Thoracic aorta (tissue), 2 donors: Measurements from ENCODE around the gene RFTN2. TPM values are rescaled to one million over a fixed set of nuclear protein-coding genes. Genes with fewer than 3 reads are reported as not detected.

Experiments used
- ATAC-seq: fragments of 150-250 bp; one replicate; pipeline ENCODE4 v1.8.0; 2017; ENCODE audit warnings: low read depth; ENCODE audit not compliant: insufficient number of reproducible peaks, low FRiP score
- DNase-seq: peaks from one replicate; pipeline ENCODE4 v3.0.0-alpha.2; 2020; ENCODE audit warnings: low spot score
- H3K27ac ChIP-seq, 2 donors: fragments of 200-600 bp; sonication (generic); 1 replicate in 1 of 2; 2 replicates in 1 of 2; pipeline ENCODE4 v1.5.1; 2016; ENCODE audit warnings: mild to moderate bottlenecking in 2 of 2, moderate library complexity in 2 of 2
- H3K27me3 ChIP-seq: fragments of 200-600 bp; sonication (generic); replicated peaks from 2 replicates; pipeline ENCODE4 v1.6.0; 2016; ENCODE audit warnings: mild to moderate bottlenecking; ENCODE audit not compliant: insufficient read depth
- H3K36me3 ChIP-seq: fragments of 200-600 bp; sonication (generic); one replicate; pipeline ENCODE4 v1.5.1; 2016
- H3K4me1 ChIP-seq, 2 donors: fragments of 200-600 bp; sonication (generic); 1 replicate in 1 of 2; 2 replicates in 1 of 2; pipeline versions ENCODE4 v1.5.1 to v1.6.0; 2016; ENCODE audit warnings: low read depth in 2 of 2, mild to moderate bottlenecking in 1 of 2; ENCODE audit not compliant: control insufficient read depth in 1 of 2
- H3K4me3 ChIP-seq: fragments of 200-600 bp; sonication (generic); 2 replicates; pipeline ENCODE4 v1.5.1; 2016; ENCODE audit warnings: mild to moderate bottlenecking
- H3K9me3 ChIP-seq: fragments of 200-600 bp; sonication (generic); 2 replicates; pipeline ENCODE4 v1.5.1; 2016
- total RNA-seq, 2 donors: library from RNA; depleted of rRNA; stranded (reverse); fragments of >200 nt; gene quantifications; one replicate each; pipeline versions ENCODE4 v1.1.0 to v1.2.3, GENCODE V29; 2016
- TF ChIP-seq, protein P1 (sequence below): fragments of 200-600 bp; sonication (generic); IDR thresholded peaks from one replicate; pipeline ENCODE4 v1.5.1; 2019; ENCODE audit warnings: antibody characterized with exemption

Gene RFTN2
- total RNA-seq, 2 donors from 2014 or later = 9.3 to 18.9 TPM

DNA sequence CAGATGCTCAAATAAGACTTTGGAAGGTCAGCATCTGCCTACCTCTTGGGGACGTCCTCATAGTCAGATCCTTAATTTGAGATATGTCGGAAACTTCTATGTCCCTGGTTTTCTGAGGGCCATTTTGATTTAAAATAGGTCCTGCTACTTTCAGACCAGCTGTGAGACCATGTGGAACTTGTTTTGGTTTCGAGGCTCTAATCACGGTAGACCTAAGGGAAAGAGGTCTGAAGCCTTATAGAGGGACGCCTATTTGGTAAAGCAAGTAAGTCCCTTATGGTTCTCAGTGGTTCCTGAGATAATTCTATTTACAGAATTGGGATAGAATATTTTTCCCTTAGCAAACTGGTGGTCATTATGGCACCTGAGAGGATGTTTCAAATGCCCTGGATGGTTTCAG is 75.1 kb downstream of the RFTN2 start:
- TF ChIP-seq, protein P1, sequence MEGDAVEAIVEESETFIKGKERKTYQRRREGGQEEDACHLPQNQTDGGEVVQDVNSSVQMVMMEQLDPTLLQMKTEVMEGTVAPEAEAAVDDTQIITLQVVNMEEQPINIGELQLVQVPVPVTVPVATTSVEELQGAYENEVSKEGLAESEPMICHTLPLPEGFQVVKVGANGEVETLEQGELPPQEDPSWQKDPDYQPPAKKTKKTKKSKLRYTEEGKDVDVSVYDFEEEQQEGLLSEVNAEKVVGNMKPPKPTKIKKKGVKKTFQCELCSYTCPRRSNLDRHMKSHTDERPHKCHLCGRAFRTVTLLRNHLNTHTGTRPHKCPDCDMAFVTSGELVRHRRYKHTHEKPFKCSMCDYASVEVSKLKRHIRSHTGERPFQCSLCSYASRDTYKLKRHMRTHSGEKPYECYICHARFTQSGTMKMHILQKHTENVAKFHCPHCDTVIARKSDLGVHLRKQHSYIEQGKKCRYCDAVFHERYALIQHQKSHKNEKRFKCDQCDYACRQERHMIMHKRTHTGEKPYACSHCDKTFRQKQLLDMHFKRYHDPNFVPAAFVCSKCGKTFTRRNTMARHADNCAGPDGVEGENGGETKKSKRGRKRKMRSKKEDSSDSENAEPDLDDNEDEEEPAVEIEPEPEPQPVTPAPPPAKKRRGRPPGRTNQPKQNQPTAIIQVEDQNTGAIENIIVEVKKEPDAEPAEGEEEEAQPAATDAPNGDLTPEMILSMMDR = no peak
- Histone ChIP-seq H3K27ac (no peak overlapping the region), H3K27me3 (no peaks in the 10 kb centered on the region), H3K36me3 (no peaks in the 10 kb centered on the region), H3K4me1 (no peaks in the 10 kb centered on the region), H3K9me3 (no peaks in the 10 kb centered on the region), H3K4me3 (no peak overlapping the region)
- ATAC-seq = no peak
- DNase-seq = no peak

DNA sequence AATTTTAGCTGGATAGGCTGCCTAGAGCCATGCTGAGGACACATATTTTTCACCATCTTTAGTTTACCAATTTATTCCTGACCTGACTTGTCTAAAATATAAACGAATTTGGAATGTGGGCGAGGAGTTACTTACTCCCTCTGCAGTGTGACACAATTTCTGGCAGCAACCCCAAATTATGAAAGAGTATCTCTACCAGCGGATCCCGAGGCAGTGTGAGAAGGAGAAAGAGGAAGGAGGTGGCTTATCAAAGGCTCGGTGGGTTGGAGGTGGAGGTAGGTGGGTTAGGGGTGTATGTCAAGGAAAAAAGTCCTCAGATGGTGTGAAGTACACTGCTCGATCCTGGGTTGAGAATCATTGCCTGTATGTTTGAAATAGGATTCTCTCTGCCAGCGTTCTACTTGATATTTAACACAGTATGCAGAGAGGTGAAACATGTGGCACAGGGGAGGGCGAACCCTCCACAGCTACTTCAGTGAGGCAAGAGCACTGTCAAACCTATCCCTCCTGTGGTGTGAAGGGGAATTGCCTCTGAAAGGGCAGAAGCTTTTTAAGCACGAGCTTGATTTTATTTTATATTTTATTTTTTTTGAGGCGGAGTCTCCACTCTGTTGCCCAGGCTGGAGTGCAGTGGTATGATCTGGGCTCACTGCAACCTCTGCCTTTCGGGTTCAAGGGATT is 76.0 kb downstream of the RFTN2 start:
- TF ChIP-seq, protein P1 = no peak
- Histone ChIP-seq H3K27me3 (no peaks in the 10 kb centered on the region), H3K36me3 (no peaks in the 10 kb centered on the region), H3K27ac (no peak overlapping the region), H3K9me3 (no peaks in the 10 kb centered on the region), H3K4me1 (no peaks in the 10 kb centered on the region), H3K4me3 (no peak overlapping the region)
- no peak for DNase-seq
- no peak for ATAC-seq

DNA sequence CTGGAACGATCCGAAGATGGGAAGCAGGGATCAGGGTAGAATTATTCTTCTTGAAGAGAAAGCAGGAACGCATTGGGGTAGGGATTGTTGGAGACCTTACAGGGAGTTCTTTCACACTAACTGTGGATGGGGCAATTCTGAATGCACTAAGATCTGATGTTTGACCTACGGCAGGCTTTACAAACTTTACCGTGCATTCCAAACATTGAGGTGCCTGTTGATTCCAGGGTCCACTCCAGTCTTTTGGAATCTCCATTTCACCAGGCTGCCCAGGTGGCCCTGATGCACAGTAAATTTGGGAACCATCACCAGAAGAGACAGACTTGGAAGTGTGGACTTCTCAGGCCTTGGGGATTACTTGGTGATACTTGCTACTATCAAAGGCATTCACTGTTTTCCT is 76.9 kb downstream of the RFTN2 start:
- ATAC-seq (no peak), DNase-seq (no peak)
- TF ChIP-seq, protein P1 = no peak
- Histone ChIP-seq H3K36me3 (no peaks in the 10 kb centered on the region), H3K4me3 (no peak overlapping the region), H3K27me3 (no peaks in the 10 kb centered on the region), H3K9me3 (no peaks in the 10 kb centered on the region), H3K4me1 (no peaks in the 10 kb centered on the region), H3K27ac (no peak overlapping the region)

DNA sequence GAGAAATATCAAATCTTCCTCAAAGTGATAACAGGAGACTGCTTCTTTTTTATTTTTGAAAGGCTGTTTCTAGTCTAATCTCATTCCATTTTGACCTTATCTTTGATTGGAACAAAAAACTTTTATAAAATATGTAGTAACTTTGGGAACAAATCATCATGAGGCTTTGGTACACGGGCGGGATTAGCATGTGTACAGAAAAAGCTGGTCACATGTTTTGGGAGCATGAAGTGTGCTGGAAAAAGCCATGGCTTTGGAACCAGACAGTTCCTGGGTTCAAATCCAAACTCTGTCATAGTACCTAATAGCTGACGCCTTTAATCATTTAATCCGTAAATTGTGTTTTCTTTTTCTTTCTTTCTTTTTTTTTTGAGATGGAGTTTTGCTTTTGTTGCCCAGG is 78.2 kb downstream of the RFTN2 start:
- H3K27ac ChIP-seq = no peak overlapping the region

DNA sequence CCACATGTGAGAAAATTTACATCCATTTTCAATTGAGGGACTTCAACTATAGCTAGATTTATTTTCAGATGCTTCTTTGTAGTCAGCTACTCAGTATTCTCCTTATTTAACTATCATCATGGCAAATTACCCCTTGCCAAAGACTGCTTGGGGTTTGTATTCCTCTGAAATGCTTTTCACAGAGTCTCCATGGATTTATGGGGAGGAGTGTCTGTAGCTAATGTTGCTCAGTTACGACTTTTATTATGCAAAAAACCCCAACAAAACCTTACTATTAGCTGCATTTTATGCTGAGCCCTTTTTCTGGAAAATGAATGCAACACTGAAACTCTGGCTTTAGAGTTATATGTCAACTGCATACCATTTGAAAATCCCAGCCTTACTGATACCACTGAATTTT is 78.6 kb downstream of the RFTN2 start:
- no peak overlapping the region for H3K27ac ChIP-seq
- H3K4me1 ChIP-seq = no peaks in the 10 kb centered on the region
- no peak overlapping the region for H3K4me3 ChIP-seq
- no peaks in the 10 kb centered on the region for H3K27me3 ChIP-seq
- H3K9me3 ChIP-seq = no peaks in the 10 kb centered on the region
- no peak for DNase-seq
- TF ChIP-seq, protein P1 = no peak
- ATAC-seq = no peak
- no peaks in the 10 kb centered on the region for H3K36me3 ChIP-seq

More for the DNA sequence above, 78.2 kb downstream of the RFTN2 start:
- Histone ChIP-seq H3K36me3 (no peaks in the 10 kb centered on the region), H3K4me3 (no peak overlapping the region), H3K27me3 (no peaks in the 10 kb centered on the region), H3K9me3 (no peaks in the 10 kb centered on the region), H3K4me1 (no peaks in the 10 kb centered on the region)
- TF ChIP-seq, protein P1 = no peak
- DNase-seq = no peak
- ATAC-seq = no peak
